ENCODE measurements around the gene FAM240B.

GRCh38 chr9:38733503-38733902, 13.6 kb upstream of the FAM240B start:
- TF ChIP-seq CTCF (IDR thresholded peaks at IDR 0.05) (no peak), POLR2A (IDR thresholded peaks at IDR 0.05) (no peak)

All from adrenal gland (tissue), 5 donors.